CD8-positive, alpha-beta memory T cell (primary cell): ENCODE measurements around the gene ARL3. TPM values are rescaled to one million over a fixed set of nuclear protein-coding genes. Genes with fewer than 3 reads are reported as not detected.
A peak's percentile ranks its signal among the peaks of the same experiment; 100 is the strongest.
"Not testable (repeated sequence)": the region's sequence is repeated elsewhere in the genome, so short reads cannot be mapped to it uniquely, and the experiment has no call there.

Experiments
- CTCF ChIA-PET: fragments of 350-600 bp; sonication (Branson Sonifier 250); formaldehyde crosslinking; loops from one replicate; lab custom pipeline; 2021; ENCODE audit warnings: antibody characterized with exemption; lab: Charles Lee
- POLR2A ChIA-PET: fragments of 350-600 bp; sonication (Branson Sonifier 250); formaldehyde crosslinking; loops from one replicate; lab custom pipeline; 2021; ENCODE audit warnings: antibody characterized with exemption; lab: Charles Lee
- DNase-seq, 5 donors: peaks; one replicate each; pipeline versions ENCODE4 v3.0.0 to v3.0.0-alpha.2; 2020 to 2022; ENCODE audit warnings: mixed read lengths in 1 of 5
- H3K27ac ChIP-seq: one replicate; pipeline ENCODE4 v1.7.0; 2013; ENCODE audit warnings: low read depth, mild to moderate bottlenecking, low read length, moderate library complexity
- H3K27me3 ChIP-seq: 2 replicates; pipeline ENCODE4 v1.7.0; 2013; ENCODE audit warnings: low read length, mild to moderate bottlenecking; ENCODE audit not compliant: insufficient read depth, poor library complexity, severe bottlenecking
- H3K36me3 ChIP-seq: 2 replicates; pipeline ENCODE4 v1.7.0; 2013; ENCODE audit warnings: mild to moderate bottlenecking, low read length, moderate library complexity; ENCODE audit not compliant: insufficient read depth
- H3K4me1 ChIP-seq: 2 replicates; pipeline ENCODE4 v1.7.0; 2013; ENCODE audit warnings: mild to moderate bottlenecking, low read length, moderate library complexity; ENCODE audit not compliant: insufficient read depth
- H3K4me3 ChIP-seq: 2 replicates; pipeline ENCODE4 v1.7.0; 2013; ENCODE audit warnings: mild to moderate bottlenecking, low read length
- H3K9me3 ChIP-seq: 2 replicates; pipeline ENCODE4 v1.7.0; 2013; ENCODE audit warnings: mild to moderate bottlenecking, low read length
- H3K27ac Mint-ChIP-seq, 8 donors: one replicate each; pipeline ENCODE4 v1.8.0; 2020 to 2021; ENCODE audit warnings: mixed read lengths in 8 of 8, mild to moderate bottlenecking in 6 of 8, inconsistent platforms in 3 of 8, moderate library complexity in 3 of 8
- H3K27me3 Mint-ChIP-seq, 2 donors: one replicate each; pipeline ENCODE4 v1.8.0; 2020 to 2021; ENCODE audit warnings: mixed read lengths in 2 of 2, mild to moderate bottlenecking in 1 of 2, moderate library complexity in 1 of 2
- H3K36me3 Mint-ChIP-seq, 3 donors: one replicate each; pipeline ENCODE4 v1.8.0; 2020 to 2021; ENCODE audit warnings: mixed read lengths in 3 of 3, inconsistent platforms in 1 of 3, mild to moderate bottlenecking in 1 of 3
- H3K4me1 Mint-ChIP-seq, 3 donors: one replicate each; pipeline ENCODE4 v1.8.0; 2020 to 2021; ENCODE audit warnings: mixed read lengths in 3 of 3, inconsistent platforms in 1 of 3, mild to moderate bottlenecking in 1 of 3
- H3K4me3 Mint-ChIP-seq, 7 donors: one replicate each; pipeline ENCODE4 v1.8.0; 2020 to 2021; ENCODE audit warnings: mixed read lengths in 7 of 7, mild to moderate bottlenecking in 6 of 7, moderate library complexity in 4 of 7, inconsistent platforms in 2 of 7
- H3K9me3 Mint-ChIP-seq, 5 donors: one replicate each; pipeline ENCODE4 v1.8.0; 2020 to 2022; ENCODE audit warnings: mixed read lengths in 5 of 5, mild to moderate bottlenecking in 3 of 5, moderate library complexity in 2 of 5, inconsistent platforms in 1 of 5
- polyA plus RNA-seq: library from polyadenylated mRNA; unstranded; fragments of 300-500 nt; fragmentation: Illumina TruSeq; gene quantifications from one replicate; pipeline ENCODE4 v1.2.3, GENCODE V29; 2021
- total RNA-seq, 2 experiments: library from RNA; stranded (reverse); gene quantifications; one replicate each; pipeline ENCODE4 v1.2.3, GENCODE V29; 2021

The ARL3 gene, protein sequence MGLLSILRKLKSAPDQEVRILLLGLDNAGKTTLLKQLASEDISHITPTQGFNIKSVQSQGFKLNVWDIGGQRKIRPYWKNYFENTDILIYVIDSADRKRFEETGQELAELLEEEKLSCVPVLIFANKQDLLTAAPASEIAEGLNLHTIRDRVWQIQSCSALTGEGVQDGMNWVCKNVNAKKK
- 1 to 10 TPM; 8.7 TPM for total RNA-seq
- 5.7 TPM for polyA plus RNA-seq

DNA sequence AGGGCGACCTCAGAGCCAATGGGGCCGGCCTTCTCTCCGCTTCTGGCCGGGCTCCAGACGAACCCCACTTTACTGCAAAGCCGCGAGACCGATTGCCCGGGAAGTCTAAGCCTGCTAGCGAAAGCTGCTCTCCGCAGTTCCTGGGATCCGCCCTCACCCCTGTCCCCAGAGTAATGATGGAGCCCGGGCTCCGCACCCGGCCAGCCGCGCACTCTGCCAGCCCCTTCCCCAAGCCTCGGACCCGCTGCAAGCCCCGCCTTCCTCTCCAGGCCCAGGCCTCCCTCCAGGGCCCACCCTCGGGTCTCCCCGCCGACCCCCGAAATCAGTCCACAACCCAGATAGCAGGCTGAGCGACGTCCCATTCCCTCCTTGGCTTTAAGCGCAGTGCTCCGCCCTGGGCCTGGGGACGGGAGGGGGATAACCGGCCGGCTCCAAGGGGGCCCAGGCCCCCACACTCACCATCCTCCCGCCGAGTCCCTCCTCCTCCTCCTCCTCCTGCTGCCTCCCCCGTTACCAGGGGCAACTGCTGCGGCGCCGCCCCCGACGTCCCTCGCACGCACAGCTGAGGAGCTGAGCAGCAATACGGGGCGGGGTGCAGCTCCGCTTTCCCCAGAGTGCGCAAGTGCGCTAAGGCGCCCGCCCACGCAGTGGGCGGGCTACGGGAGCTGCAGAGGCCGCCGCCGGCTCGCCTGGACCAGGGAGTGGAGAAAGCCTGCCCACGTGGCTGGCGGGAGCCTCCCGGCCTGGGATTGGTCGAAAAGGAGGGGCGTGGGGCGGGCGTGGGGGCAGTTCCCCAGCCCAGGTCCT is at the start of gene ARL3:
Gene ARL3 (minus strand): TSS at position 584 of the 807 bp plus-strand sequence. CDS start 122 bp downstream, at position 462.
- Histone ChIP-seq H3K27ac (peak within 1 kb of the TSS; percentile 85), H3K36me3 (no peaks in the 10 kb centered on the region), H3K4me1 (peaks cover 16% of the 10 kb centered on the region), H3K4me3 (peak within 1 kb of the TSS; percentile 93), H3K27me3 (no peaks in the 10 kb centered on the region), H3K9me3 (no peaks in the 10 kb centered on the region)
- POLR2A ChIA-PET = interaction anchor here (0.7 to 3.3 kb wide), 9 partner anchors 8 to 72 kb away, joined by 4 to 62 read pairs (median 6); partner anchors contain the start of genes TRIM8 and WBP1L
- H3K27me3 Mint-ChIP-seq = no peaks in the 10 kb centered on the region
- peak within 1 kb of the TSS; percentile 85 to 97 (median 95) for H3K4me3 Mint-ChIP-seq
- CTCF ChIA-PET = interaction anchor here (0.5 to 4.6 kb wide), 13 partner anchors 10 to 333 kb away, joined by 3 to 43 read pairs (median 6); partner anchors contain the start of genes TRIM8 and WBP1L
- peaks cover 0 to 28% (median 6%) of the 10 kb centered on the region in 3 donors for H3K36me3 Mint-ChIP-seq
- peak; percentile 90 to 97 (median 90) for DNase-seq
- H3K9me3 Mint-ChIP-seq = no peaks in the 10 kb centered on the region
- peak within 1 kb of the TSS; percentile 88 to 98 (median 96) for H3K27ac Mint-ChIP-seq
- peaks cover 50 to 66% (median 63%) of the 10 kb centered on the region in 3 donors for H3K4me1 Mint-ChIP-seq

DNA sequence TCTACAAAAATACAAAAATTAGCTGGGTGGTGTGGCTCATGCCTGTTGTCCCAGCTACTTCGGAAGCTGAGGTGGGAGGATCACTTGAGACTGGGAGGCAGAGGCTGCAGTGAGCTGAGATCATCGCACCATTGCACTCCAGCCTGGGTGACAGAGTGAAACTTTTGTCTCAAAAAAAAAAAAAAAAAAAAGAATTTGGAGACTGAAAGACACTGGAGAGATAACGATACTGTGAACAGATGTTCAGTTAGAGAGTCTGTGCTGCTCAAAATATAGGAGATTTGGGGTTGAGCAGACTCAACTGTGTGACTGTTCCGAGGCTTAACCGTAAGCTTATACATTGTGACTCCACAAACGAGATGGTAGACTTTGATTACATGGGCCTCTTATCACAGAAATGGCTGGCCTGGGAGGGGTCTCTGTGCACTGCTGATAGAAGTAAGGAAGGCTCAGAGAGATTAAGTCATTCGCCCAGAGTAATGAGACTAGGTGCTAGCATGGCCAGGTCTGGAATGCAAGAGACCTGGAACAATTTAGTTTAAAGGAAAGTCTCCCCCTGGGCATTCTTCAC is 48.9 kb upstream of the ARL3 start:
- H3K36me3 ChIP-seq = no peaks in the 10 kb centered on the region
- no peak for DNase-seq
- H3K27me3 Mint-ChIP-seq = no peaks in the 10 kb centered on the region
- no peaks in the 10 kb centered on the region for H3K27me3 ChIP-seq
- peaks cover 35 to 62% (median 40%) of the 10 kb centered on the region in 3 donors for H3K4me1 Mint-ChIP-seq
- no peak overlapping the region for H3K4me3 Mint-ChIP-seq
- no peaks in the 10 kb centered on the region for H3K9me3 ChIP-seq
- H3K36me3 Mint-ChIP-seq = peaks cover 3 to 62% (median 13%) of the 10 kb centered on the region in 3 donors
- CTCF ChIA-PET = no interaction called here
- peaks cover 11% of the 10 kb centered on the region for H3K4me1 ChIP-seq
- H3K27ac ChIP-seq = peak overlapping the region; percentile 24
- H3K9me3 Mint-ChIP-seq = no peaks in the 10 kb centered on the region
- H3K4me3 ChIP-seq = no peak overlapping the region
- POLR2A ChIA-PET = interaction anchor here (0.6 kb wide), 1 partner anchor 113 kb away, joined by 6 read pairs; no protein-coding TSS in a partner anchor
- peak overlapping the region in 1 of 8 donors; percentile 44 for H3K27ac Mint-ChIP-seq

DNA sequence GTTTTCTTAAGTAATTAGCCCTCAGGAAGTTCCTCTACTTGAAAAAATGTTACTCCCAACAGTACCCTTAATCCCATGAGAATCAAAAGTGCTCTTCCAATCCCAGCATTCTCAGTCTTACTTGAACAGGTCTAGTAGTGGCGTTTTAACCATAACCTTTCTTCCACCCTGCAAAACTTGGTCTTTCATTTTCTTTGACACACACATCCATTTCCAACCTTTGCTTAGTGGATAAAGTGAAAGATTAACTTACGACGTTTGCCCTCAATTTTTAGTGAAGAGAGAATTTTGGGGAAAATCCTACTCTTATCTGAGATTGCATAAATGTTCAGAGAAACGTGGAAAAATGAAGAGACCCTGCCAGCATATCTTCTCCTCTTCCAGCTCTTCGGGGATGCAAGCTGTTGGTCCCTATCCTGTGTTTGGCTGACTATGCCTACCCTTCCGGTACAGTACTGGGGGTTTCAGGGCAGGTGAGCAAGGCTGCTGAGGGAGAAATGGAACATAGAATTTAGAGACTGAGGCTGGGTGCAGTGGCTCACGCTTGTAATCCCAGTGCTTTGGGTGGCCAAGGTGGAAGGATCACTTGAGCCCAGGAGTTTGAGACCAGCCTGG is 48.3 kb upstream of the ARL3 start:
- H3K36me3 Mint-ChIP-seq = peaks cover 3 to 59% (median 13%) of the 10 kb centered on the region in 3 donors
- no peaks in the 10 kb centered on the region for H3K27me3 Mint-ChIP-seq
- ChIA-PET CTCF (no interaction called here), POLR2A (interaction anchor here (0.6 kb wide), 1 partner anchor 113 kb away, joined by 6 read pairs; no protein-coding TSS in a partner anchor)
- Histone ChIP-seq H3K27me3 (no peaks in the 10 kb centered on the region), H3K36me3 (no peaks in the 10 kb centered on the region), H3K4me1 (peaks cover 11% of the 10 kb centered on the region), H3K27ac (peak overlapping the region; percentile 10), H3K9me3 (no peaks in the 10 kb centered on the region), H3K4me3 (no peak overlapping the region)
- peak overlapping the region in 1 of 7 donors; percentile 23 for H3K4me3 Mint-ChIP-seq
- DNase-seq = no peak
- peaks cover 32 to 60% (median 36%) of the 10 kb centered on the region in 3 donors for H3K4me1 Mint-ChIP-seq
- H3K27ac Mint-ChIP-seq = peak overlapping the region in 2 of 8 donors; percentile 44 to 47
- no peaks in the 10 kb centered on the region for H3K9me3 Mint-ChIP-seq

DNA sequence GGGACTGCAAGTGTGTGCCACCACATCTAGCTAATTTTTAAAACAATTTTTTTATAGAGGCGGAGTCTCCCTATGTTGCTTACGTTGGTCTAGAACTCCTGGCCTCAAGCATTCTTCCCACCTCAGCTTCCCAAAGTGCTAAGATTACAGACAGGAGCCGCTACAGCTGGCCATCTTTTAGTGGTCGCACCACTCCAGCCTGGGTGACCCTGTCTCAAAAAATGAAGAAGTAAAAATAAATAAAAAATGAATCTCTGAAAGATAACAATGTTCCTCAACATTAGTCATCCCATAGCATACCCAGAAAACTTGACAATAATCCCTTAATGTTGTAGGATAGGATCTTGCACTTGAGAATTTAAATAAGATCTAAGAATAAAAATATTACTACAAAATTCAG is 47.8 kb upstream of the ARL3 start:
- H3K9me3 Mint-ChIP-seq = no peaks in the 10 kb centered on the region
- H3K36me3 Mint-ChIP-seq = peaks cover 3 to 55% (median 14%) of the 10 kb centered on the region in 3 donors
- POLR2A ChIA-PET = no interaction called here
- no peaks in the 10 kb centered on the region for H3K36me3 ChIP-seq
- H3K27ac ChIP-seq = no peak overlapping the region
- H3K27ac Mint-ChIP-seq = peak overlapping the region in 1 of 8 donors; percentile 47
- no peaks in the 10 kb centered on the region for H3K9me3 ChIP-seq
- H3K4me1 Mint-ChIP-seq = peaks cover 31 to 60% (median 36%) of the 10 kb centered on the region in 3 donors
- H3K27me3 Mint-ChIP-seq = no peaks in the 10 kb centered on the region
- no peak for DNase-seq
- no peak overlapping the region for H3K4me3 ChIP-seq
- peaks cover 11% of the 10 kb centered on the region for H3K4me1 ChIP-seq
- no peaks in the 10 kb centered on the region for H3K27me3 ChIP-seq
- no peak overlapping the region for H3K4me3 Mint-ChIP-seq
- CTCF ChIA-PET = no interaction called here

DNA sequence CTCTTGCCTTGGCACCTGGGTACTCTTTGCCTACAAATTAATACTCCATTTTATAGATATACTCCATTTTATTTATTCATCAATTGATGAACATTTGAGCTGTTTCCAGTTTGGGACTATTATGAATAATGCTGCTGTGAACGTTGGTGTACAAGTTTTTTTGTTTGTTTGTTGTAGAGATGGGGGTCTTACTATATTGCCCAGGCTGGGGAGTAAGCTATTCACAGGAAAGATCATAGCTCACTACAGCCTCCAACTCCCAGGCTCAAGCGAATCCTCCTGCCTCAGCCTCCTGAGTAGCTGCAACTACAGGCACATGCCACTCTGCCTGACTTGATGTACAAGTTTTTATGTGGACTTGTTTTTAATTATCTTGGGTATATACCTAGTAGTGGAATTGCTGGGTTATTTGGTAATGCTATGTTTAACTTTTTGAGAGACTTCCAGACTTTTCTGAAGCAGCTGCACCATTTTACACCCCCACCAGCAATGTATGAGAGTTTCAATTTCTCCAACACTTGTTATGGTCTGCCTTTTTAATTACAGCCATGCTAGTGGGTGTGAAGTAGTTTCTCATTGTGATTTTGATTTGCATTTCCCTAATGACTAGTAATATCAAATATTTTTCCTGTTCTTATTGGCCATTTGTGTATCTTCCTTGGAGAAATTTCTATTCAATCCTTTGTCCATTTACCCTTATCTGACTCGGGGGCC is 45.5 kb upstream of the ARL3 start:
- Histone ChIP-seq H3K4me3 (no peak overlapping the region), H3K27ac (no peak overlapping the region), H3K9me3 (no peaks in the 10 kb centered on the region), H3K4me1 (peaks cover 10% of the 10 kb centered on the region), H3K27me3 (no peaks in the 10 kb centered on the region), H3K36me3 (no peaks in the 10 kb centered on the region)
- ChIA-PET CTCF (no interaction called here), POLR2A (interaction anchor here (0.6 kb wide), 1 partner anchor 56 kb away, joined by 3 read pairs; no protein-coding TSS in a partner anchor)
- Mint-ChIP-seq H3K9me3 (no peaks in the 10 kb centered on the region), H3K4me1 (peaks cover 27 to 53% (median 31%) of the 10 kb centered on the region in 3 donors), H3K36me3 (peaks cover 3 to 43% (median 11%) of the 10 kb centered on the region in 3 donors), H3K4me3 (no peak overlapping the region), H3K27ac (peak overlapping the region in 1 of 8 donors; percentile 21), H3K27me3 (no peaks in the 10 kb centered on the region)
- no peak for DNase-seq

DNA sequence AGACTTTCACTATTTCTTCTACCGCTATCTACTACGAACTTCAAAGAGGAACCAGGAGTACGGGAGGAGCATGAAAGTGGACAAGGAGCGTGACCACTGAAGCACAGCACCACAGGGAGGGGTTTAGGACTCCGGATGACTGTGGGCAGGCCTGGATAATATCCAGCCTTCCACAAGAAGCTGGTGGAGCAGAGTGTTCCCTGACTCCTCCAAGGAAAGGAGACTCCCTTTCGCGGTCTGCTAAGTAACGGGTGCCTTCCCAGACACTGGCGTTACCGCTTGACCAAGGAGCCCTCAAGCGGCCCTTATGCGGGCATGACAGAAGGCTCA is 44.7 kb upstream of the ARL3 start:
- CTCF ChIA-PET, H3K36me3 ChIP-seq, POLR2A ChIA-PET, H3K9me3 Mint-ChIP-seq, H3K27ac Mint-ChIP-seq, H3K4me3 Mint-ChIP-seq, H3K27me3 Mint-ChIP-seq, H3K4me3 ChIP-seq, H3K9me3 ChIP-seq, H3K27ac ChIP-seq, H3K4me1 ChIP-seq, DNase-seq, H3K27me3 ChIP-seq: not testable (repeated sequence)
- Mint-ChIP-seq H3K4me1 (peaks cover 24 to 50% (median 31%) of the 10 kb centered on the region in 3 donors), H3K36me3 (peaks cover 3 to 36% (median 11%) of the 10 kb centered on the region in 3 donors)

DNA sequence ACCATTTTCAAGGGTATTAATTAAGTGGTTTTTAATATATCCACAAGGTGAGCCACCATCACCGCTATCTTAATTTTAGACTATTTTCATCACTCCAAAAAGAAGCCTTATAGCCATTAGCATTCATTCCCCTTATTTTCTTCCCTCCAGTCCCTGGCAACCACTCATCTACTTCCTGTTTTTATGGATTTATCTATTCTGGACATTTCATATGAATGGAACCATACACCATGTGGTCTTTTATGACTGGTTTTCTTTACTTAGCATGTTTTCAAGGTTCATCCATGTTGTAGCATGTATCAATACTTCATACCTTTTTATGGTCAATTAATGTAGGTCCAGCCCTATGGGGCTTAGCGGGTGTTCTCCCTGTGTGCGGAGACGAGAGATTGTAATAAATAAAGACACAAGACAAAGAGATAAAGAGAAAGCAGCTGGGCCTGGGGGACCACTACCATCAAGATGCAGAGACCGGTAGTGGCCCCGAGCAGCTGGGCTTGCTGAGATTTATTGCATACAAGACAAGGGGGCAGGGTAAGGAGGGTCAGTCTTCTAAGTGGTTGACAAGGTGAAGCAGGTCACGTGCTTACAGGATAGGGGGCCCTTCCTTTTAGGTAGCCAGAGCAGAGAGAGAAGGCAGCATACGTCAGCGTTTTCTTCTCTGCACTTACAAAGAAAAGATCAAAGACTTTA is 44.2 kb upstream of the ARL3 start:
- Mint-ChIP-seq H3K36me3 (peaks cover 3 to 32% (median 11%) of the 10 kb centered on the region in 3 donors), H3K27me3 (no peaks in the 10 kb centered on the region), H3K4me1 (peaks cover 28 to 52% (median 36%) of the 10 kb centered on the region in 3 donors), H3K9me3 (no peaks in the 10 kb centered on the region), H3K4me3 (peak overlapping the region in 1 of 7 donors; percentile 8), H3K27ac (peak overlapping the region in 2 of 8 donors; percentile 10 to 23)
- peaks cover 9% of the 10 kb centered on the region for H3K4me1 ChIP-seq
- H3K36me3 ChIP-seq = no peaks in the 10 kb centered on the region
- no peak overlapping the region for H3K27ac ChIP-seq
- no peaks in the 10 kb centered on the region for H3K27me3 ChIP-seq
- no peak for DNase-seq
- no peaks in the 10 kb centered on the region for H3K9me3 ChIP-seq
- CTCF ChIA-PET = no interaction called here
- POLR2A ChIA-PET = interaction anchor here (0.6 kb wide), 1 partner anchor 377 kb away, joined by 13 read pairs; no protein-coding TSS in a partner anchor
- H3K4me3 ChIP-seq = no peak overlapping the region
